Brain microvascular endothelial cell (primary cell): ENCODE results near the gene ELL2.

ENCODE experiments used
- DNase-seq: peaks from one replicate; pipeline ENCODE4 v3.0.0-alpha.2; 2020
- H3K27ac ChIP-seq: fragments of 250-450 bp; sonication (Bioruptor Pico); 2 replicates; pipeline ENCODE4 v1.5.1; 2020; ENCODE audit warnings: mild to moderate bottlenecking, moderate library complexity
- H3K27me3 ChIP-seq: fragments of 250-450 bp; sonication (Bioruptor Pico); replicated peaks from 2 replicates; pipeline ENCODE4 v1.5.1; 2020; ENCODE audit warnings: mild to moderate bottlenecking
- H3K36me3 ChIP-seq: fragments of 250-450 bp; sonication (Bioruptor Pico); replicated peaks from 2 replicates; pipeline ENCODE4 v1.5.1; 2020; ENCODE audit warnings: mild to moderate bottlenecking
- H3K4me3 ChIP-seq: 2 replicates; pipeline ENCODE4 v1.5.1; 2011; ENCODE audit warnings: low read depth, mild to moderate bottlenecking, control low read depth, low read length, moderate library complexity
- in situ Hi-C: cut with HindIII; loops from 2 replicates; pipeline ENCODE4 v1.10.0; 2017; ENCODE audit warnings: low sequenced_read_pairs, low pct_ligation_motif_present
- TF ChIP-seq, protein P1 (sequence below): IDR thresholded peaks from 2 replicates; pipeline ENCODE4 v1.5.1; 2011; ENCODE audit warnings: low read depth, mild to moderate bottlenecking, moderate library complexity, low read length, control low read depth, inconsistent platforms; ENCODE audit errors: missing control alignments

ELL2 gene

DNA sequence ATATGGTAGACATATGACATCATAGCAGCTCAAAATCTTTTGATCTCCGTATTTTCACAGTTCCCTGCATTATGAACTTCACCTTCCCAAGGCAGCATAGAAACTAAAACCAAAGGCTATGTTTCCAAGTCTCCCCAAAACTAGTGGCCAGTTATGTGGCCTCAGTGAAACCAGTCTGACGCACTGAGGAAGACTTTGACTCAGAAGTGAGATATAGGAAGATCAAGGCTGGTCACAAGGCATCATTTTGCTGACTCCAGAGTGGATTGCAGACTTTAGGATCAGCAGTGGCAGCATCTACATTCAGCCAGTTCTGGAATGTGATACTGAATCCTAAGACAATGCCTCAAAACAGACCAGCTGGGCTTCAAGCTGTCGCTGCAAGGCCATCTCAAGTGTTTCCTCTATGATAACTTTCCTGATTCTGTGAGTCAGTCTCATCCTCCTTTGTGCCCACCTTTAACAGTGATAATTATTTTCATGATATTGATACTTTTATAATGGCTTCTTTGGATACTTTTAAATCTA lies 34.4 kb upstream of the ELL2 start:
- in situ Hi-C loops: no loop called here
- Histone ChIP-seq H3K4me3 (no peak overlapping the region), H3K27ac (no peak overlapping the region), H3K36me3 (no peaks in the 10 kb centered on the region), H3K27me3 (no peaks in the 10 kb centered on the region)
- no peak for DNase-seq
- TF ChIP-seq, protein P1, sequence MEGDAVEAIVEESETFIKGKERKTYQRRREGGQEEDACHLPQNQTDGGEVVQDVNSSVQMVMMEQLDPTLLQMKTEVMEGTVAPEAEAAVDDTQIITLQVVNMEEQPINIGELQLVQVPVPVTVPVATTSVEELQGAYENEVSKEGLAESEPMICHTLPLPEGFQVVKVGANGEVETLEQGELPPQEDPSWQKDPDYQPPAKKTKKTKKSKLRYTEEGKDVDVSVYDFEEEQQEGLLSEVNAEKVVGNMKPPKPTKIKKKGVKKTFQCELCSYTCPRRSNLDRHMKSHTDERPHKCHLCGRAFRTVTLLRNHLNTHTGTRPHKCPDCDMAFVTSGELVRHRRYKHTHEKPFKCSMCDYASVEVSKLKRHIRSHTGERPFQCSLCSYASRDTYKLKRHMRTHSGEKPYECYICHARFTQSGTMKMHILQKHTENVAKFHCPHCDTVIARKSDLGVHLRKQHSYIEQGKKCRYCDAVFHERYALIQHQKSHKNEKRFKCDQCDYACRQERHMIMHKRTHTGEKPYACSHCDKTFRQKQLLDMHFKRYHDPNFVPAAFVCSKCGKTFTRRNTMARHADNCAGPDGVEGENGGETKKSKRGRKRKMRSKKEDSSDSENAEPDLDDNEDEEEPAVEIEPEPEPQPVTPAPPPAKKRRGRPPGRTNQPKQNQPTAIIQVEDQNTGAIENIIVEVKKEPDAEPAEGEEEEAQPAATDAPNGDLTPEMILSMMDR: no peak

DNA sequence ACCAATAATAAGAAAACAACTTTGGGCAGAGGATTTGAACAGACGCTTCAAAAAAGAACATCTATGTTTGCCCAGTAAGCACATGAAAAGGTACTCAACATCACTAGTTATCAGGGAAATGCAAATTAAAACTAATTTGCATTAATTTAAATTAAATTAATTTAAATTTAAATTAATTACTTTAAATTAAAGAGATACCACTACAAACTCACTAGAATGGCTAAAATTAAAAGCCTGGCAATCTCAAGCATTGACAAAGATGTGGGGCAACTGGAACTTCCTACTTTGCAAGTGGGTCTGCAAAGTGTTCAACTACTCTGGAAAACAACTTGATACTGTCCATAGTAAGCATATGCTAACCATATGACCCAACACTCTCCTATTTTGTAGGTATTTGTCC lies 32.1 kb upstream of the ELL2 start:
- in situ Hi-C loops: no loop called here
- Histone ChIP-seq H3K27ac (no peak overlapping the region), H3K36me3 (no peaks in the 10 kb centered on the region), H3K27me3 (no peaks in the 10 kb centered on the region), H3K4me3 (no peak overlapping the region)
- DNase-seq: no peak
- TF ChIP-seq, protein P1: no peak

DNA sequence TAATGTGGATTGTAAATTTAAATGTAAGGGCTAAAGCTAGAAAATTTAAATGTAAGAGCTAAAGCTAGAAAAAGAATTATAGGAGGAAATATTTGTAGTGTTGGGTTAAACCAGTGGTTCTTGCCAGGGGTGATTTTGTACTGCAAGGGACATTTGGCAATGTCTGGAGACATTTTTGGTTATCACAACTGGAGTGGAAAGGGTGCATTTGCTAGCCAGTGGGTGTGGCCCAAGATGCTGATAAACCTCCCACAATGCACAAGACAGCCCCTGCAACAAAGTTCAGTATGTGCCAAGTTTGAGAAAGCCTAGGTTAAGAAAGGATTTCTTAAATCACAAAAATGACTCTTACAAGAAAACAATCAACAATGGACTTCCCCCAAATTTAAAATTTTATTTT lies 31.6 kb upstream of the ELL2 start:
- no peak for DNase-seq
- TF ChIP-seq, protein P1: no peak
- in situ Hi-C loops: no loop called here
- no peak overlapping the region for H3K4me3 ChIP-seq
- no peaks in the 10 kb centered on the region for H3K36me3 ChIP-seq
- H3K27ac ChIP-seq: no peak overlapping the region
- no peaks in the 10 kb centered on the region for H3K27me3 ChIP-seq

DNA sequence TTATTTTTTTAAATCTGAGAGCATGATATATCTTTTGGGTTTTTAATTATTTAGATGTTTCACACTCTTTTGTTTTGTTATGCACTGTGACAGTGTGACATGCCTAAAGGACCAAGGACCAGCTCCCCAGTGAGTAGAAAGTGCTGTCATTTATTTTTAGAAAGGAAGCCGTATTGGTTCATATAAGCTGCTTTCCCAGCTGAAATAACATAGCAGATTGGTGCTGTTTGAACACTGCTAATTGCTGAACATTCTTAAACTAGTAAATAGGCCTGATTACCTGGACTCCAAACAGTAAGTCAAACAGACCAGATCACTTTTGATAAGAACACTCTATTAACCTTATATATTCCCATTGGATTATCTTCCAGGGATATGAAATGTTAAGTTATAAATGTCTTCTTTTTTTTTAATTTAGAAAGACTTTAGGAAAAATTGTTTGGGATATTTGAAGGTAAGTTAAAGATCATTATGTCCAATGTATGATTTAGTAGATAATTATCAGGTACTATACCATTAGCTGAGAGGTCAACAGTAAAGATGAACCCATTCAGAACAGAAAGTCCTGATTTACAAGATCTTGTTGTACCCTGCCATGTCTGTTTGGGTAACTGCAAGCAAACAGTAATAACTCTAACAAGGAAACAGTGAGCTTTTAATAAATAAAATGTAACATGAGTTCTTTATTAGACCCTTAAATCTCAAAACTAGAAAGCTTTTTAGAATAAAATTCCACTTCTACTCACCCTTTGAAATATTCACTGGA lies 27.8 kb upstream of the ELL2 start:
- Histone ChIP-seq H3K36me3 (no peaks in the 10 kb centered on the region), H3K4me3 (no peak overlapping the region), H3K27me3 (no peaks in the 10 kb centered on the region), H3K27ac (no peak overlapping the region)
- no peak for DNase-seq
- in situ Hi-C loops: no loop called here
- TF ChIP-seq, protein P1: no peak

DNA sequence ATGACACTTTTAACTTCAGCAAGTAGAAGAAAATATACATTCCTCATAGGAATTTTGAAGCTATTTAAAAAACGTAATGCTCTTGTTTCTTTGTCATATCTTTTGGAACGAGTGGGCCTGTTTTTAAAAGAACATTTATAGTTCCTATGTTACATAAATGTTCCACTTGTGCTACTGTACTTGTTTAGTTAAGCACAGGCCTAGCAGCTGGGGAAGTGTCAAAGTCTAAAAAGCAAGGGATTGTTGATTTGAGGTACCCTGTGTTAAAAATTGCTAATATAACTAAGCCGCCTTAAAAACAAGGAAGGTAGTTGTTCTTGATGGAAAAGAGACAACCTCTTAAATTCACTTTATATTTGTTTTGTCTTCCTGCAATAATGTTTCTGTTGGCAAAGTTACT lies 27.2 kb upstream of the ELL2 start:
- in situ Hi-C loops: no loop called here
- TF ChIP-seq, protein P1: no peak
- Histone ChIP-seq H3K36me3 (no peaks in the 10 kb centered on the region), H3K4me3 (no peak overlapping the region), H3K27me3 (no peaks in the 10 kb centered on the region), H3K27ac (no peak overlapping the region)
- no peak for DNase-seq

DNA sequence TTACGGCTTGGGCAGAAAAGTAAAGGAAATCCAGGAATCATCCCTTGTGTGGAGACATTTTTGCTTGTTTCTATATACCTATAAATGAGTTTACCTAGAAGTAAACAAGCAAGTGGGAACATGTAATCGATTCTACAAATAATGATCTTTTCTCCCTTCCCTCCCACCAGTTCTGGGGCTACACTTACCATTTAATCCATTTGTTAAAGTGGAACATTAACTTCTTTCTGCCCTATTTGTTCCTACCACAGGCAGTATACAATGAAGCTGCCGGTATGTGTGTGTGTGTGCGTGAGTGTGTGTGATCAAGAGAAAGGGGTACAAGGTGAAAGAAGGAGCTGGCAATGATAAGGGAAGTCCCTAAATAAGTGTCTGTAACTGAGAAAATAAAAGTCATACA lies 26.4 kb upstream of the ELL2 start:
- Histone ChIP-seq H3K27ac (no peak overlapping the region), H3K4me3 (no peak overlapping the region), H3K27me3 (no peaks in the 10 kb centered on the region), H3K36me3 (no peaks in the 10 kb centered on the region)
- in situ Hi-C loops: no loop called here
- no peak for DNase-seq
- TF ChIP-seq, protein P1: no peak
